Esophagus squamous epithelium (tissue), 5 donors: ENCODE measurements around the gene SERP2. TPM values are rescaled to one million over a fixed set of nuclear protein-coding genes. Genes with fewer than 3 reads are reported as not detected.

ENCODE experiments used
- DNase-seq: peaks from one replicate; lab custom pipeline; 2025; lab: John Stamatoyannopoulos, UW
- H3K27ac ChIP-seq, 4 donors: fragments of 200-600 bp; sonication (generic); one replicate each; pipeline ENCODE4 v1.5.1; 2016 to 2019; ENCODE audit warnings: mild to moderate bottlenecking in 1 of 4
- H3K27me3 ChIP-seq, 4 donors: fragments of 200-600 bp; sonication (generic); 1 replicate in 3 of 4; 2 replicates in 1 of 4; pipeline versions ENCODE4 v1.5.1 to v1.6.0; 2017 to 2021; ENCODE audit warnings: antibody characterized with exemption in 1 of 4
- H3K36me3 ChIP-seq, 3 donors: fragments of 200-600 bp; sonication (generic); one replicate each; pipeline ENCODE4 v1.5.1; 2016 to 2019
- H3K4me1 ChIP-seq, 3 donors: fragments of 200-600 bp; sonication (generic); one replicate each; pipeline ENCODE4 v1.5.1; 2017 to 2019
- H3K4me3 ChIP-seq, 4 donors: fragments of 200-600 bp; sonication (generic); 1 replicate in 3 of 4; 2 replicates in 1 of 4; pipeline ENCODE4 v1.5.1; 2016 to 2019; ENCODE audit warnings: mild to moderate bottlenecking in 2 of 4, moderate library complexity in 1 of 4
- H3K9me3 ChIP-seq, 3 donors: fragments of 200-600 bp; sonication (generic); one replicate each; pipeline ENCODE4 v1.5.1; 2016 to 2019
- CTCF ChIP-seq, 6 experiments: fragments of 450-650 bp in 4 of 6; fragments of 200-600 bp in 2 of 6; sonication (generic) in 2 of 6; IDR thresholded peaks; one replicate each; pipeline ENCODE4 v1.5.1; 2016 to 2019; ENCODE audit warnings: antibody characterized with exemption in 6 of 6, mild to moderate bottlenecking in 4 of 6, moderate library complexity in 4 of 6
- POLR2A ChIP-seq, 4 donors: fragments of 450-650 bp; IDR thresholded peaks; one replicate each; pipeline ENCODE4 v1.6.1; 2017; ENCODE audit warnings: antibody characterized with exemption in 4 of 4, mild to moderate bottlenecking in 4 of 4, moderate library complexity in 3 of 4
- WGBS, 2 donors: methylation state at CpG; one replicate each; pipeline ENCODE4 v1.1.5; 2018; 5-methylcytosine and 5-hydroxymethylcytosine counted together
- intact Hi-C: fragments of 100-400 bp; cut with DNase I; formaldehyde crosslinking; loops from one replicate; pipeline ENCODE4 v1.15.0; 2022
- total RNA-seq, 4 donors: library from RNA; depleted of rRNA; stranded (reverse); fragments of >200 nt; gene quantifications; one replicate each; pipeline ENCODE4 v1.1.0, GENCODE V29; 2016
- donor health status: DM: yes; HTN: yes; CAD: no.

The SERP2 gene
- total RNA-seq, 4 donors from 2014 or later, result 0.35 to 3.6 (median 1.5) TPM

GRCh38 chr13:44402899-44403445, 29.3 kb downstream of the SERP2 start:
- Histone ChIP-seq H3K27ac (no peak overlapping the region), H3K9me3 (no peaks in the 10 kb centered on the region), H3K4me1 (peaks cover 0 to 28% (median 7%) of the 10 kb centered on the region in 3 donors), H3K36me3 (no peaks in the 10 kb centered on the region), H3K27me3 (peaks cover 0 to 12% (median 0%) of the 10 kb centered on the region in 4 donors), H3K4me3 (peak overlapping the region in 1 of 4 donors; percentile 12)
- intact Hi-C loops, result no loop called here
- DNase-seq, result no peak
- 27 to 58% methylated on average over 10 to 13 of the region's 13 CpGs for WGBS, 2 donors
- TF ChIP-seq POLR2A (IDR thresholded peaks at IDR 0.05), result no peak
- no peak for TF ChIP-seq CTCF (IDR thresholded peaks at IDR 0.05)

GRCh38 chr13:44403461-44404056, 29.9 kb downstream of the SERP2 start:
- H3K9me3 ChIP-seq, result no peaks in the 10 kb centered on the region
- intact Hi-C loops, result no loop called here
- H3K36me3 ChIP-seq, result no peaks in the 10 kb centered on the region
- H3K4me3 ChIP-seq, result peak overlapping the region in 1 of 4 donors; percentile 12
- peaks cover 0 to 6% (median 0%) of the 10 kb centered on the region in 4 donors for H3K27me3 ChIP-seq
- no peak overlapping the region for H3K27ac ChIP-seq
- TF ChIP-seq CTCF (IDR thresholded peaks at IDR 0.05) (no peak), POLR2A (IDR thresholded peaks at IDR 0.05) (no peak)
- DNase-seq, result no peak
- WGBS, 2 donors, result 40 to 61% methylated on average over 9 to 10 of the region's 11 CpGs
- peaks cover 0 to 28% (median 7%) of the 10 kb centered on the region in 3 donors for H3K4me1 ChIP-seq

GRCh38 chr13:44404261-44405132, 30.9 kb downstream of the SERP2 start:
- H3K9me3 ChIP-seq, result no peaks in the 10 kb centered on the region
- TF ChIP-seq POLR2A (IDR thresholded peaks at IDR 0.05) (no peak), CTCF (IDR thresholded peaks at IDR 0.05) (no peak)
- no peaks in the 10 kb centered on the region for H3K27me3 ChIP-seq
- WGBS, 2 donors, result 73 to 86% methylated on average over 6 to 14 of the region's 15 CpGs
- peak overlapping the region in 1 of 4 donors; percentile 51 for H3K27ac ChIP-seq
- intact Hi-C loops, result no loop called here
- H3K4me1 ChIP-seq, result peaks cover 0 to 28% (median 7%) of the 10 kb centered on the region in 3 donors
- no peak for DNase-seq
- H3K36me3 ChIP-seq, result no peaks in the 10 kb centered on the region
- peak overlapping the region in 1 of 4 donors; percentile 6 for H3K4me3 ChIP-seq

- WGBS, 2 donors, result 57 to 81% methylated on average over 4 to 5 of the region's 5 CpGs
- H3K27ac ChIP-seq, result peak overlapping the region in 1 of 4 donors; percentile 18
- no peak overlapping the region for H3K4me3 ChIP-seq
- no peak for DNase-seq
- TF ChIP-seq POLR2A (IDR thresholded peaks at IDR 0.05), result no peak
- TF ChIP-seq CTCF (IDR thresholded peaks at IDR 0.05), result no peak
- peaks cover 0 to 28% (median 7%) of the 10 kb centered on the region in 3 donors for H3K4me1 ChIP-seq
- H3K36me3 ChIP-seq, result no peaks in the 10 kb centered on the region
- no peaks in the 10 kb centered on the region for H3K9me3 ChIP-seq
- intact Hi-C loops, result no loop called here
- H3K27me3 ChIP-seq, result no peaks in the 10 kb centered on the region
These were observed 33.0 kb downstream of the SERP2 start for GRCh38 chr13:44406617-44407016.
